Breast epithelium (tissue), 3 donors: ENCODE measurements around the gene CA9.

Experiments
- POLR2AphosphoS5 ChIP-seq, 3 donors: sonication (generic); formaldehyde crosslinking; IDR thresholded peaks; one replicate each; pipeline ENCODE4 v1.6.1; 2017; ENCODE audit warnings: antibody characterized with exemption in 3 of 3
- TF ChIP-seq, protein P1 (sequence below), 3 donors: fragments of 450-650 bp; IDR thresholded peaks; one replicate each; pipeline ENCODE4 v1.5.1; 2016 to 2017; ENCODE audit warnings: antibody characterized with exemption in 3 of 3, mild to moderate bottlenecking in 3 of 3, moderate library complexity in 3 of 3

GRCh38 chr9:35657546-35658136 lies 16.1 kb upstream of the CA9 start, which contains the start of gene RMRP:
- TF ChIP-seq, protein P1, sequence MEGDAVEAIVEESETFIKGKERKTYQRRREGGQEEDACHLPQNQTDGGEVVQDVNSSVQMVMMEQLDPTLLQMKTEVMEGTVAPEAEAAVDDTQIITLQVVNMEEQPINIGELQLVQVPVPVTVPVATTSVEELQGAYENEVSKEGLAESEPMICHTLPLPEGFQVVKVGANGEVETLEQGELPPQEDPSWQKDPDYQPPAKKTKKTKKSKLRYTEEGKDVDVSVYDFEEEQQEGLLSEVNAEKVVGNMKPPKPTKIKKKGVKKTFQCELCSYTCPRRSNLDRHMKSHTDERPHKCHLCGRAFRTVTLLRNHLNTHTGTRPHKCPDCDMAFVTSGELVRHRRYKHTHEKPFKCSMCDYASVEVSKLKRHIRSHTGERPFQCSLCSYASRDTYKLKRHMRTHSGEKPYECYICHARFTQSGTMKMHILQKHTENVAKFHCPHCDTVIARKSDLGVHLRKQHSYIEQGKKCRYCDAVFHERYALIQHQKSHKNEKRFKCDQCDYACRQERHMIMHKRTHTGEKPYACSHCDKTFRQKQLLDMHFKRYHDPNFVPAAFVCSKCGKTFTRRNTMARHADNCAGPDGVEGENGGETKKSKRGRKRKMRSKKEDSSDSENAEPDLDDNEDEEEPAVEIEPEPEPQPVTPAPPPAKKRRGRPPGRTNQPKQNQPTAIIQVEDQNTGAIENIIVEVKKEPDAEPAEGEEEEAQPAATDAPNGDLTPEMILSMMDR (IDR thresholded peaks at IDR 0.05), result peak; percentile 46 to 65 (median 56)
- TF ChIP-seq POLR2AphosphoS5 (IDR thresholded peaks at IDR 0.05), result peak; percentile 64 to 97 (median 88)
